Measurements from ENCODE around the gene GABBR2.
A peak's percentile ranks its signal among the peaks of the same experiment; 100 is the strongest.
"Not testable (repeated sequence)": the region's sequence is repeated elsewhere in the genome, so short reads cannot be mapped to it uniquely, and the experiment has no call there.

Gene GABBR2

DNA sequence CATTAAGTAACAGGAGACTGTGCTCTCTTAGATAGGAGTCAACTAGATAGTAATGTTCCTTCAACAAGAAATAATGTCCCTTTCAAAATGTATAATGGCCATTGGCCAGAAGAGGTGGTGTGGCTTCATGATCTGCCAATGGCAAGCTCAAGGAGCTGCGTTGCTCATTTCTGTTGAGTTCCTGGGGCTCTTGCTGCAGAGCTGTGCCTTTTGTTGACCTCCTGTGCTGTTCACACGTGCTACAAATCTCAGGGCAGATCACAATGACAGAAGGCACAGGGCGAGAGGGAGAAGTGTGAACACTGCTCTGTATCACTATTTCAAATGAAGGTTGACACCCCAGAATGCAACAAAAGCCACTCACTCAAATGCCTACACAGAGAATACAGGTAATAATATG is 437.3 kb downstream of the GABBR2 start:
- no peak for DNase-seq

DNA sequence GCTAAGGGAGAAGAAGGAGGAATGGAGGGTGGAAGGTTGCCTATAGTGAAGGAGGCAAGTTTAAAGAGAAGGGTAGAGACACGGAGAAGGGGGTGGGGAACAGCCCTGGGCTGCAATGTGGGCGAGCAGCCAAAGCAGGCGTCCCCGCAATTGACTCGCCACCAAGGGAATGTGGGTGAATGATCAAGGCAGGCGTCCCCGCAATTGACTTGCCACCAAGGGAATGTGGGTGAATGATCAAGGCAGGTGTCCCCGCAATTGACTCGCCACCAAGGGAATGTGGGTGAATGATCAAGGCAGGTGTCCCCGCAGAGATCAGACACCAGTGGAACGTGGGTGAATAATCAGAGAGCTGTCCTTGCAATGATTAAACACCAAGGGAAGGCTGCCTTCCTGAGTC is 438.5 kb downstream of the GABBR2 start:
- not testable (repeated sequence) for DNase-seq

DNA sequence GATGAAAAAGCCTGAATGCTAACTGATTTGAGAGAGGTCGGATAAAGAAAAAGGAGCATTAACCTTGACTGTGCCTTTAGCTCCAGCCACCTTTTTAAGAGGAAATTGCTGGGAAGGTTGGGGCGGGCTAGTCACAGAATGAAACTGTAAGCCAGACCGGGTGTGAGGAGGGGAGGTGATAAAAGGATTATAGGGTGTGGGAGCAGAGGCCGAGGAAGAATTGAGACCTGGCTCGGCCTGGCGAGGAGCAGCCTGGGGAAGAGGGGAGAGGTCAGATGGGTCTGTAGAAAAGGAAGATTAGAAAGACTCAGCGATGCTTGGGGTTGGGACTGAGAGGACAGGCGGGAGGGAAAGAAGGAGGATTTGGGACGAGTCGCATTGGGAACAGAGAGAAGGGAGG is 439.1 kb downstream of the GABBR2 start:
- DNase-seq = not testable (repeated sequence)

DNA sequence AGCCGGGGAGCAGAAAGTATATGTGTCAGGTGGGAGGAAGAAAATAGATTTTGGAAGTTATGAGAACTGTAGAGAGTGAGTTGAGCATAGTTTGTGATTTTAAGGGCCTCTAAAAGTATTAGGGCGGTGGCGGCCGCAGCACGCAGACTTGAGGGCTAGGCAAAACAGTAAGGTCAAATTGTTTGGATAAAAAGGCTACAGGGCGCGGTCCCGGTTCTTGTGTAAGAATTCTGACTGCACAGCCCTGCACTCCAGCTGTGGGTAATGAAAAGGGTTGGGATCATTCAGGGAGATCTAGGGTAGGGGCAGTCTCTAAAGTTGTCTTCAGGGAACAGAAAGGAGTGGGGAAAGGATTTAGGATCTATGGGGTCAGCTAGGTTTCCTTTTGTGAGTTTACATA is 441.2 kb downstream of the GABBR2 start:
- not testable (repeated sequence) for DNase-seq

DNA sequence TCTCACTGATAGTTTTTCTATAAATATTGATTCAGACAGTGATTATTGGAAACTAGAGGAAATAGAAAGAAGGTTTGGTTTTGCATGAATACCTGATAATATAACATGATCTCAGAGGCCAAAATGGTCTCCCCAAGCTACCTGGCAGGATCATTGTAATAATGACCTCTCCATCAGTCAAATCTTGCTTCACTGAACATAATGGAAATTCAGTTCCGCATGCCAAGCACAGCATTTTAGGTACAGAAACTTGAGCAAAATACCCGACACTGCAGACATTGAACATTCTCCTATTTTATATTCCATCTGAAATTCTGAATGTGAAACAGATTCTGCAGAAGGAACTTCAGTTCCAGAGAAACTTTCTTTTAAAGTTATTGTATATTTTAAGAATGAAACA is 444.2 kb downstream of the GABBR2 start:
- DNase-seq = no peak

DNA sequence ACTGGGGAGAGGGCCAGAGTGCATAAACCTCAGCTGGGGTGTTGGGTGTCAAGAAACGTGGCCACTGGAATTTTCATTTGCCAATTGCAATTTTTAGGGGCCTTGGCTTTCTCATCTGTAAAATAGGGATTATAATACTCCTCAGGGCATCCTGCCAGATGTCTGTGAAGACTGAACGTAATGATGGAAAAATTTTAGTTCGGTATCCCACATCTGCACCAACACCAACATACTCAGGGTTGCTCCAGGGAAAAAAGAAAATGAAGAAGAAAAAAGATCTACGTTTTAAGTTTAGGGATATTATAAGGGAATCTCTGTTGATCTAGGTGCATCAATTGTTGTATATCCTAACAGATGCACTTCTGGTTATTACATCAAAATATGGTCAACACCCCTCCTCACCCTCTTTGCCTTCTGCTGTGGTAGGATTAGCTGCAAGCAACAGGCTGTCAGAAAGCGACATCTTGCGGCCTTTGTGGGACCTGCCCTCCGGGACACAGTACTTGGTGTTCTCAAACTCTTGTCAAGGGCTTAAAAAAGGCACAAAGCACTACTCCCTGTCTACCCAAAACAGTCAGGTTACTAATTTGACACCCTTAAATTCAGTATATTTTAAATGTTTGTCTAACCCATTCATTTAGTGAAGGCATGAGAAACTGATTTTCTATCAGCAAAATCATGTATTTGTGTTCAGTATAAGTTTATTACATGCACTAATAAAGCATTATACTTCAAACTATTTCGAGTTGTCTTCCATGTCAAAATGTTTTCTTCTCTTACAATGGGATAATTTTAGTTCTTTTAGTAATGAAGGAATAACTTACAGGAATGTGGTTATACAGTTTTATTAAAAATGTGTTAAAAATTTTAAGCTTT is 445.0 kb downstream of the GABBR2 start:
- peak; percentile 80 for DNase-seq

DNA sequence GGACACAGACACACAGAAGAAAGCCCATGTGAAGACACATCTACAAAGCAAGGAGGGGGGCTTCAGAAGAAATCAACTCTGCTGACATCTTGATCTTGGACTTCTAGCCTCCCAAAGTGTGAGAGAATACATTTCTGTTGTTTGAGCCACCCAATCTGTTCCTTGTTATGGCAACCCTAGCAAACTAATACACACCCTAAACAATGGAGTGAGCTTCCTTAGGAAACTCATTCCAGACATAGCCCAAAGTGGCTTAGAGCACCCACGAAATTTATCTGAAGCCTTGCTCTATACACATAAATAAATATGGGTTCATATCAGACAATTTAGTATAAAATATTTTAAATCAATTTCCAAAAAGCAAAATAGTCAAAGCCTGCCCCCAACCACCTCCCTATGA is 445.7 kb downstream of the GABBR2 start:
- no peak for DNase-seq

DNA sequence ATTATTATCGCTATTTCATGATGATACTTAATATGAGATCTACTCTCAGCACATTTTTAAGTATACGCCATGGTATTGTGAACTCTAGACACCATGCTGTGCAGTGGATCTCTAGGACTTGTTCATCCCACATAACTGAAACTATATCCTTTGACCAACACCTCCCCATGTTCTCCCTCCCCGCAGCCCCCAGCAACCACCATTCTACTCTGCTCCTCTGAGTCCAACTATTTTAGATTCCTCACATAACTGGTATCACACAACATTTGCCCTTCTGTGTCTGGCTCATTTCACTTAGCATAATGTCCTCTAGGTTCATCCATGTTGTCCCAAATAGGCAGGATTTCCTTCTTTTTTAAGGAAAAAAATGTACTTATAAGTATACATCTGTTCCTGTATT is 446.7 kb downstream of the GABBR2 start:
- DNase-seq = no peak

DNA sequence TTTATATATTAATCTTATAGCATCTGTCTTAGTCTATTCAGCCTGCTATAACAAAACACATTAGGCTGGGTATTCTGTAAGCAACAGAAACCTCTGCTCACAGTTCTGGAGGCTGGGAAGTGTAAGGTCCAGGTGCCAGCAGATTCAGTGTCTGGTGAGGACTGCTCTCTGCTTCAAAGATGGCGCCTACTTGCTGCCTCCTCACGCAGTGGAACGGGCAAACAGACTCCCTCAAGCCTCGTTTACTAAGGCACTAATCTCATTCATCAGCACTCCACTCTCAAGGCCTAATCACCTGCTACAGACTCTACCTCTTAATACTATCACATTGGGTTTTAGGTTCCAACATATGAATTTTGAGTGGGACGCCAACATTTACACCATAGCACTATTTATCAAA is 448.1 kb downstream of the GABBR2 start:
- DNase-seq = no peak

DNA sequence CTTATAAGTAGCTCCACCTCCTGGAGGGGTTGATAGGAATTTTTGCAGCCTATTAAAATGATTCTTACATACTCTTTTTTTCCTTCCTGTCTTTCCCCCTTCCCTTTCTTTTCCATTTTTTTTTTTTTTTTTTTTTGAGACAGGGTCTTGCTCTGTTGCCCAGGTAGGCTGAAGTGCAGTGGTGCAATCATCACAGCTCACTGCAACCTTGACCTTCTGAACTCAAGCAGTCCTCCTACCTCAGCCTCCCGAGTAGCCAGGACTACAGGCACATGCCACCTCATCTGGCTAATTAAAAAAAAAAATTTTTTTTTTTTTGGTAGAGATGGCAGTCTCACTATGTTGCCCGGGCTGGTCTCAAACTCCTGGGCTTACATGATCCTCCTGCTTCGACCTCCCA is 448.9 kb downstream of the GABBR2 start:
- no peak for DNase-seq

DNA sequence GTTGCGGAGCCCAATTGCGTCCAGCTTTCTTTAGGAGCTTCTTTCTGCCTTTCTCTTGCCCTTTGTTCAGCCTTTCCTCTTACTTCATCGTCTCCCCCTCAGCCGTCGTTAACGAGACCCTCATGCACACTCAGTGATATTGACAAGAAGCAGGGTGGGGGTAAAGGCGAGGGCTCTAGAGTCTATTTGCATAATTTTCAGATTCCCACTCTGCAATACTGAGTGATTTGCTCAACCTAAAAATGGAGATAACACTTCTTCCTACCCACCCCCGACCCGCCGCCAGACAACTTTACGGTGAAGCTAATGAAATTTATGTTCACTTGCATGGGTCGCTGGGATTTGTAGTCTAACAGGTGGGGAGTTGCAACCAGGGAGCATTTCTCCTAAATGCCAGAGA is 452.0 kb downstream of the GABBR2 start:
- DNase-seq = peak; percentile 28

DNA sequence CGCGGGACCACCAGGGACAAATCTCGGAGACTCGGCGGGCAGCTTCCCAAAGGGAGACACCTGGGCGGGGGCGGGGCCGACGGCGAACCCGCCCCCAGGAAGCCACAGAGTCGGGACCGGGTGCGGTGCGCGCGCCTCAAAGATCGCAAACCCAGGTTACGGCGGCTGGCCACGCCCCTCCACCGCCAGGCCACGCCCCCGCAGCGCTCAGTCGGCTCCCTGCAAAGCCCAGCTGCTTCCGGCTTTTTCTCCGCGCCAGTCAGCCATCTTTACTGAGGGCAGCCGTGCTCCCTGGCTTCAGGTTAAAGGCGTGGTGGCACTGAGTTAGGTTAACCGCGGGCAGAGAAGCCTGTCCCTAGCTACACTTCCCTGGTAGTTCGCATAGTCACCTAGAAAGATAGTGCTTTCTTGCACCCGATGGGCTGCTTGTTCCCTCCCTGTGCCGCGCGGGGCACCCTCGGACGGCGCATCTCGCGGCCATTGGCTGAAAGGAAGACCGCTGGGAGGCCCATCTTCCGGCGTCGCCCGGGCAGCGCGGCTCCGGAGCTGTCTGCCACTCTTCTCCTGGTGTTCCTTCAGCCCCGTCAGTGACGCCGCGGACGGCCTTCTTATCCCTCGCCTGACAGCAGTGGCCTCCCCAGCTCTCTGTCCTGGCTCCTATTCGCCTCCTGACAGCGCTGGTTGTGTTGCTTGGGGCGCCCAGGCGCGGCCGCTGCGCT is 453.0 kb downstream of the GABBR2 start, which contains the start of gene TBC1D2:
TBC1D2 (minus strand) TSS at position 72 of the 719 bp plus-strand sequence. CDS start 108 bp downstream, outside the sequence.
- DNase-seq = peak; percentile 97

DNA sequence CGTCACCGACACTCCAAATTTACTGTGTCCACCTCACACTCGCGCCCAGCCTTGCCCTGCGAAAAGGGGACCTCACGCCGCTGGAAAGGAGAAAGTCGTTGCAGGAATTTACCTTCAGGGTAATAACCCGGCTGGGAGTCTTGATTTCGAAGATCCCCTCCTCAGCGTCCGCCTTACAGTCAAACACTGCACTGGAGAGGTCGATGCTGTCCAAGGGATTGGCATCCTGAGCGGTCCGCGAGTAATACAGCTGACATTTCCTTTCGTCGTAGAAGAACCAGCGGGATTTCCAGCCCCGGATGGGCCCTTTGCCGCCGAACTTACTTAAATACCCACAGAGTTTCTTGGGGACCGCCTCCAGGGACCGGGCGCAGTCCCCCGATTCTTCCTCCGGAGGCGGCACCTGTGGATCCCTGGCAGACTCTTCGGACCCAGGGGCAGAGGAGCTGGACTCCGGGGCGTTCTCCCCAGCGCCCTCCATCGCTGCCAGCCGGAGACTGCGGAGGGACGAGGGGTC is 453.6 kb downstream of the GABBR2 start:
- DNase-seq = no peak

DNA sequence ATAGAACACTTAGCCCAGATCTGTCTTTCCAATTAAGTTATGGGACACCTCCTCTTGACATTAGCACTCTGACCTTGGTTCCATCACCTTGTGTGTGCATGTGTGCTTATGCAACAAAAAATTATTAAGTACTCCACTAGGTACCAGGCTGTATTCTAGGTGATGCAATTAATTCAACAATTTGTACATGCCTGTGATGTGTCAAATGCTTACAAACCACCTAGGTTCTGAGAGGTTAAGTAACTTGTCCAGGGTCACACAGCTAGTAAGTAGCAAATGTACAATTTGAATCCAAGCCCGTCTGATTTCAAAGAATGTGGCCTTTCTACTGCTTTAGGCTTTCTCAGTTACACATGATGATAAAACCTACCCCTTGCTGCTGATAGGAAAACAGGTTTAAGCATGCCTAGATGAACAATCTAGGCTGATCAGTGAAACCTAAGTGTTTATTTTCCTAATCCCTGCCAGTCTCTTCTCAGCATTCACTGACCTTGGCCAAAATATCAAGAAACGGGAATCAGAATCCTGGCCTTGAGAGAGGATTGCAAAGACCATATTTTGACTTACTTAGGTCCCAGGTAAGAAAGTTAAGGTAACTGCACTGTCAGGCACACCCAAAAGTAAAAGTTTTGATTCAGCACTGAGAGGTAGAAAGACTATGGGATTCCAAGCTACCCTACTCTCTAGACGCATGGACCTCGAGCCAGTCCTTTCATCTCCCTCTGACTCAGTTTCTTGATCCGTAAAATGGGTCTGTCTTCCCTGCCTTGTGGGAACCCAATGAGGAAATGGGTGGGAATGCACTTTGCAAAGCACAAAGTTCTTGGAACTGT is 454.3 kb downstream of the GABBR2 start:
- no peak for DNase-seq

DNA sequence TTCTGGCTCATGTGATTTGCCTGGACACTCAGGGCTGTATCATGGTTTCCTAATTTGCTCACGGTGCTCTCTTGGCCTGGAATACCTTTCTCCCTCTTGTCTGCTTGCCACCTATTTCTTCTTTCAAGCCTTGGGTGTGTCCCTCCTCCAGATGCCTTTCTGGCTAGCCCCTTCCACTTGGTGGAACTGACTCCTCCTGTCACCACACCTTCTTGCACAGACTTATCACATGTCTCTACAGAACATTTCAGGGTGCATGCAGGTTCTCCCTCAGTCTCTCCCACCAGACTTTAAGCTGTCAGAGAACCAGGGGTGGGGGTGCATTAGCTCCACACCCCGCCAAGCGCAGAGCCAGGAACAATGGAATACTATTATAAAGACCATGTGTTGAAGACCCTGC is 455.2 kb downstream of the GABBR2 start:
- no peak for DNase-seq

DNA sequence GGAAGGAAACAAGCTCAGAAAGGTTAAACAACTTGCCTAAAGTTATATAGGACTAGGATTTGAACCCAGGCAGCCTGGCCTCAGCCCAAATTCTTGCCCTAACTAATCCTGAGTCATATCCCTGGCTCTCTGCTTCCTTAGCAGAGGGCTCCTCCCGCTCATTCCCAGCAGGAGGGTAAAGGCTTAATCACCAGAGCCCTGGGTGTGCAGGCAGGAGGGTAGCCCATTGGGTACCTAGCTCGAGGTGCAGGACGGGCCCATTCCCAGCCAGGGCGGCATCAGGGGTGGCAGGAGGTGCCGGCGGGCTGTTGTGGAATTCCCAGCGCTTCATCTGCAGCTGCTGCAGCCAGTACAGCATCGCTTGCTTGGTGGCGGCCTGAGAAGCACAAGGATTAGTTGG is 457.2 kb downstream of the GABBR2 start:
- no peak for DNase-seq

DNA sequence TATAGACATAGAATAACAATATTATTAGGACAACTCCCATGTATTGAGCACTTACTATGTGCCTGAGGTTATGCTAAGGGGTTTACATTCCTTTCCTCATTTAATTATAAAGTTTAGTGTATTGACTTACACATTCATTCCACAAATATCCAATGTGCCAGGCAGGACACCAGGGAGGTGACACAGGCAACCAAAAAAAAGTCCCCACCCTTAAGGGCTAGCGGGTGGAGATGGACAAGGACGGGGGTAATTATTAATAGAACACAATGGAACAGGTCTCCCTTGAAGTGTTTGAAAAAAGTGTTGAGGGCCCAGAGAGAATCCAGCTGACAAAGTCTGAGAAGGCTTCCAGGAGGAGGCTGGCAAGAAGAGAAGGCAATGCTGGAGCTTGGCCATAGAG is 459.0 kb downstream of the GABBR2 start:
- no peak for DNase-seq

DNA sequence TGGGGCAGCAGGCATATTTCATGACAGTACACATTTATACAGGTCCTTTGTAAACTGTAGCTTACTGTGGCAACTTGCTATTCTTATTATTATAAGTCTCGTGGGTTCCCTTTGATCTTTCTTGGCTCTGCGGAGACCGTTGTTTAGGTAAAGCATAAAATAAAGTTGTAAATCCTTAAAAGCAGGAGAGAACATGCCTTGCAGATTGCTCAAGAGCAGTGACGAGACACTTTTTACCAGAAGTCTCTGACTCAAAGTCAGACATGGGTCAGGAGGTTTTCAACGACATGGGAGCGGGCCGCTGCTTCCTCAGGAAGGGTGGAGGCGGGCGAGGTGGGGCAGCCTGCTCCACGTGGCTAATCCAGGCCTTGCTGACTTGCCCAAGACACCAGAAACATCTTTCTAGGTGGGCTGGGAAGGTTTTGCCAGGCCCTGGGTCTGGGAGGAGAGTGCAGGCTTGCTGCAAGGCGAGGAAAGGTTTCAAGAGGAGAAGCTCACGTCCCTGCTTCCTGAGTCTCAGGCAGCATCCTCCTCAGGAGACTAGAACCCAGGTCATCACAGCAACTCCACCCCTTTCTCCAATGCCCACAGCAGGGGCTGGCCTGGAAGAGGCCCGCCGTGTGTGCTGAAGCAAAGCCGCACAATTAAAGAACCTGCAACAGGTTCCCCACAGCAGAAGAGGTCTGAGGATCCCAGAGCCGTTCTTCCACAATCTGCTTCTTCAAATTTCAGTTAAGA is 459.8 kb downstream of the GABBR2 start:
- peak; percentile 67 for DNase-seq

DNA sequence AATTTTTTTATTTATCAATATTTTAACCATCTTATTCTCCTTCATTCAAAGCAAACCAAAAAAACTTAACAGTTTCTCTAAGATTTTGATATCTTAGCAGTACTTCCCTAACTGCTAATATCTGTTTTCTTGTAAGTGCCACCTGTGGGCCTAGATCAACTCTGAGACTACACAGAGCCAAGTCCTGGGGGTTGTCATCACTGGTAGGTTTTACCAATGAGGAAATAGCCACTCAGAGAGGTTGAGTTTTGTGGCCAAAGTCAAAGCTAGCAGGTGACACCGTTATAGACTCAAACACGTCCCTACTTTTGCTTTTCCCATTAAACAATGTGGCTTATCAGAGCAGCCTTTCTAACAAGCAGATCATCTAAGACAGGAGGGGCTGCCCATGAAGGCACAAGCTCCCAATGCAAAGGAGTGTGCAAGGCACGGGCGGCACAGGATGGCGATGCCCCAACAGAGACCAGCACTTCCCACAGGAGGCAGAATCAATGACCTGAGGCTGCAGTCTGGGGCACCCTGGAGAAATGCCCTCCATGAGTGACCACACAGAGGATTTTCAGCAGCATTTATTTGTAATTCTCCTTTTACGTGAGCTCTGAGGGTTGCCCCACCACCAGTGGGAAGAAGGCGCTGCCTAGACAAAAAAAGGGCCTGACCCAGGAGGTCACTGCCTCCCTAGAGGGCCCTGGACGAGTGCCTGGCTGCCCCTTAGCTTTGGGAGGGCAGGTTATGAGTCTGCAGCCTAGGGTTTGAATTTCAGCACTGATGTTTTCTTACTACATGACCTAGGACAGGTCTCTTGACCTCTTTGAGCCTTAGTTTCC is 460.7 kb downstream of the GABBR2 start:
- DNase-seq = no peak

DNA sequence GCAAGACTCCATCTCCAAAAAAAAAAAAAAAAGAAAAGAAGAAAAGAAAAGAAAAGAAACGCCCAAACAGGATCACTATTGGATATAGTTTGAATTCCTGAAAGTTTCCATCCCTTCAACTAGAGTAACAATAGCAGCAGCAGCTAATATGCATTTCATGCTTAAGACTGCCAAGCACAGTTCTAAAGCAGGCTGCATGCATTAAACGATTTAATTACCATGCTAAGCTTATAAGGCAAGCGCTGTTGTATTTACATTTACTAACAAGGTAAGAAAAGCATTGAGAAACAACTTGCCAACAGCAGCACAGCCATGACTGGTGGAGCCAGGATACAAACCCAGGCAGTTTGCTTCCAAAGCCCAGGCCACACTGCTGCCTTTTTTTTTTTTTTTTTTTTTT is 466.3 kb downstream of the GABBR2 start:
- DNase-seq = no peak
